Omental fat pad (tissue), 4 donors: ENCODE measurements around the gene NKX3-2. TPM values are rescaled to one million over a fixed set of nuclear protein-coding genes. Genes with fewer than 3 reads are reported as not detected.

Experiments
- ATAC-seq: fragments of 150-250 bp; one replicate; pipeline ENCODE4 v1.9.1; 2016; ENCODE audit warnings: mild to moderate bottlenecking, moderate library complexity; ENCODE audit not compliant: low FRiP score
- DNase-seq: peaks from one replicate; pipeline ENCODE4 v3.0.0-alpha.2; 2019; ENCODE audit warnings: low spot score
- CTCF ChIP-seq, 3 donors: fragments of 450-650 bp; IDR thresholded peaks; one replicate each; pipeline ENCODE4 v1.5.1; 2016 to 2017; ENCODE audit warnings: antibody characterized with exemption in 3 of 3, mild to moderate bottlenecking in 3 of 3, moderate library complexity in 2 of 3
- total RNA-seq, 4 donors: library from RNA; depleted of rRNA; stranded (reverse); fragments of >200 nt; gene quantifications; one replicate each; pipeline ENCODE4 v1.1.0, GENCODE V29; 2016

NKX3-2 gene
- total RNA-seq, 4 donors from 2014 or later: 0.24 to 2.2 (median 1.2) TPM

GRCh38 chr4:13530823-13531624, 13.3 kb downstream of the NKX3-2 start:
- no peak for TF ChIP-seq CTCF (IDR thresholded peaks at IDR 0.05)
- DNase-seq (no peak), ATAC-seq (no peak)

- ATAC-seq (no peak), DNase-seq (no peak)
Observed at GRCh38 chr4:13529128-13529919, 15.0 kb downstream of the NKX3-2 start.

GRCh38 chr4:13528821-13529127, 15.5 kb downstream of the NKX3-2 start:
- TF ChIP-seq CTCF (IDR thresholded peaks at IDR 0.05): no peak
- DNase-seq (no peak), ATAC-seq (no peak)

More at GRCh38 chr4:13529128-13529919, 15.0 kb downstream of the NKX3-2 start:
- TF ChIP-seq CTCF (IDR thresholded peaks at IDR 0.05): no peak

- no peak for DNase-seq
- TF ChIP-seq CTCF (IDR thresholded peaks at IDR 0.05): no peak
- no peak for ATAC-seq
Observed at GRCh38 chr4:13527981-13528820, 16.1 kb downstream of the NKX3-2 start.

GRCh38 chr4:13527192-13527980, 16.9 kb downstream of the NKX3-2 start:
- no peak for TF ChIP-seq CTCF (IDR thresholded peaks at IDR 0.05)
- no peak for ATAC-seq
- DNase-seq: no peak

GRCh38 chr4:13526658-13527057, 17.6 kb downstream of the NKX3-2 start:
- ATAC-seq: no peak
- no peak for TF ChIP-seq CTCF (IDR thresholded peaks at IDR 0.05)
- DNase-seq: no peak
